GM10248 (cell line): ENCODE results near the gene KLK1.

Source experiments
- CTCF ChIA-PET: fragments of 300-600 bp; sonication (Branson Sonifier 250); formaldehyde crosslinking; extraction: SDS; loops from one replicate; lab custom pipeline; 2021; ENCODE audit warnings: antibody characterized with exemption; lab: Yijun Ruan, JAX
- POLR2A ChIA-PET: fragments of 350-650 bp; sonication (Branson Sonifier 250); formaldehyde crosslinking; extraction: SDS; loops from one replicate; lab custom pipeline; 2020; ENCODE audit warnings: antibody characterized with exemption; lab: Yijun Ruan, JAX
- DNase-seq: peaks from one replicate; pipeline ENCODE4 v3.0.0; 2012; ENCODE audit errors: extremely low spot score
- CTCF ChIP-seq: IDR thresholded peaks from 2 replicates; pipeline ENCODE4 v1.5.1; 2012; ENCODE audit warnings: mild to moderate bottlenecking, low read depth; ENCODE audit errors: extremely low read depth, missing control alignments, control extremely low read depth

Gene KLK1

GRCh38 chr19:50837300-50837699 is 13.7 kb upstream of the KLK1 start:
- no peak for DNase-seq
- no peak for TF ChIP-seq CTCF
- ChIA-PET POLR2A (no interaction called here), CTCF (no interaction called here)

- ChIA-PET CTCF (no interaction called here), POLR2A (no interaction called here)
- no peak for TF ChIP-seq CTCF
- peak; percentile 20 for DNase-seq
These were observed 13.1 kb upstream of the KLK1 start for GRCh38 chr19:50836543-50837195.

GRCh38 chr19:50835785-50836542 is 12.4 kb upstream of the KLK1 start:
- ChIA-PET POLR2A (no interaction called here), CTCF (no interaction called here)
- TF ChIP-seq CTCF: peak; percentile 2
- peak; percentile 93 for DNase-seq

GRCh38 chr19:50835103-50835784 is 11.7 kb upstream of the KLK1 start:
- no peak for DNase-seq
- TF ChIP-seq CTCF: no peak
- ChIA-PET CTCF (no interaction called here), POLR2A (no interaction called here)

GRCh38 chr19:50833802-50834167 is 10.2 kb upstream of the KLK1 start:
- no peak for TF ChIP-seq CTCF
- POLR2A ChIA-PET: no interaction called here
- CTCF ChIA-PET: no interaction called here
- no peak for DNase-seq

- no peak for TF ChIP-seq CTCF
- ChIA-PET CTCF (no interaction called here), POLR2A (no interaction called here)
- no peak for DNase-seq
These were observed 9.7 kb upstream of the KLK1 start, which contains the start of gene KLK15 for GRCh38 chr19:50833117-50833801. Gene KLK15 (minus strand): TSS chr19:50833574. CDS start chr19:50831492, 2,082 bp downstream.
